Panc1 (cell line): ENCODE data around the gene DLL4. TPM values are rescaled to one million over a fixed set of nuclear protein-coding genes. Genes with fewer than 3 reads are reported as not detected.
"Not testable (repeated sequence)": the region's sequence is repeated elsewhere in the genome, so short reads cannot be mapped to it uniquely, and the experiment has no call there.

Experiments used
- ATAC-seq: fragments of 200-7000 bp; cut with Tn5 transposase; 2 replicates; pipeline ENCODE4 v1.9.1; 2020; ENCODE audit warnings: mild to moderate bottlenecking, moderate library complexity
- BruUV-seq: library from RNA; stranded (reverse); fragments of 400-500 nt; replicated peaks from 2 replicates; lab custom pipeline; 2021; lab: Mats Ljungman, UMichigan
- CTCF ChIA-PET: fragments of 300-600 bp; sonication (Branson Sonifier 250); formaldehyde crosslinking; loops from one replicate; lab custom pipeline; 2022; ENCODE audit warnings: antibody characterized with exemption; lab: Charles Lee
- POLR2A ChIA-PET: fragments of 300-600 bp; sonication (Branson Sonifier 250); formaldehyde crosslinking; loops from one replicate; lab custom pipeline; 2022; ENCODE audit warnings: antibody characterized with exemption; lab: Charles Lee
- DNase-seq: peaks from one replicate; pipeline ENCODE4 v3.0.0-alpha.2; 2010; ENCODE audit warnings: low read depth, low spot score
- H3K27ac ChIP-seq: 2 replicates; pipeline ENCODE4 v1.5.1; 2011; ENCODE audit warnings: mild to moderate bottlenecking, low read length, inconsistent platforms
- H3K27me3 ChIP-seq: fragments of 200-500 bp; sonication (Bioruptor generic); 2 replicates; pipeline ENCODE4 v1.6.0; 2014; ENCODE audit warnings: low read length, inconsistent platforms; ENCODE audit not compliant: control insufficient read depth, insufficient read depth
- H3K36me3 ChIP-seq: fragments of 200-500 bp; sonication (Bioruptor generic); 2 replicates; pipeline ENCODE4 v1.5.1; 2014; ENCODE audit warnings: inconsistent platforms, mild to moderate bottlenecking, low read length, moderate library complexity; ENCODE audit not compliant: control insufficient read depth, insufficient read depth
- H3K4me1 ChIP-seq: 2 replicates; pipeline ENCODE4 v1.5.1; 2011; ENCODE audit warnings: inconsistent platforms, mild to moderate bottlenecking, low read length, moderate library complexity; ENCODE audit not compliant: control insufficient read depth, insufficient read depth
- H3K4me3 ChIP-seq, 2 experiments: 2 replicates each; pipeline ENCODE4 v1.5.1; 2011 to 2012; ENCODE audit warnings: low read depth in 2 of 2, low read length in 2 of 2, mild to moderate bottlenecking in 2 of 2, inconsistent platforms in 1 of 2, moderate library complexity in 1 of 2
- H3K9me3 ChIP-seq: fragments of 200-500 bp; sonication (Bioruptor generic); 2 replicates; pipeline ENCODE4 v1.5.1; 2014; ENCODE audit warnings: low read depth, mild to moderate bottlenecking, inconsistent platforms, low read length, moderate library complexity; ENCODE audit not compliant: control insufficient read depth, insufficient read depth
- CTCF ChIP-seq: fragments of 450-650 bp; IDR thresholded peaks from 2 replicates; pipeline ENCODE4 v1.5.1; 2017; ENCODE audit warnings: mild to moderate bottlenecking
- POLR2AphosphoS5 ChIP-seq: IDR thresholded peaks from 2 replicates; pipeline ENCODE4 v1.6.1; 2012; ENCODE audit warnings: mild to moderate bottlenecking, low read depth, low read length, moderate library complexity
- REST ChIP-seq, 2 experiments: IDR thresholded peaks; 2 replicates each; pipeline ENCODE4 v1.6.1; 2011 to 2012; ENCODE audit warnings: low read depth in 2 of 2, control low read depth in 1 of 2, low read length in 1 of 2, mild to moderate bottlenecking in 1 of 2, moderate library complexity in 1 of 2; ENCODE audit not compliant: insufficient read depth in 1 of 2
- SIN3A ChIP-seq: IDR thresholded peaks from 2 replicates; pipeline ENCODE4 v1.6.1; 2012; ENCODE audit warnings: low read depth, mild to moderate bottlenecking, low read length, moderate library complexity, borderline replicate concordance; ENCODE audit not compliant: insufficient read depth
- TCF7L2 ChIP-seq: IDR thresholded peaks from 2 replicates; pipeline ENCODE4 v1.6.1; 2011; ENCODE audit warnings: mild to moderate bottlenecking, low read depth, low read length, inconsistent platforms
- in situ Hi-C: cut with HindIII; loops from 2 replicates; pipeline ENCODE4 v1.10.0; 2016; ENCODE audit warnings: low sequenced_read_pairs, low pct_unique_long_range_greater_than_20kb
- intact Hi-C: fragments of 100-400 bp; cut with micrococcal nuclease; formaldehyde crosslinking; loops from one replicate; pipeline ENCODE4 v1.10.0; 2022; ENCODE audit not compliant: unreplicated experiment
- total RNA-seq: library from RNA; stranded (reverse); gene quantifications from one replicate; pipeline ENCODE4 v1.2.1, GENCODE V29; 2021; ENCODE audit not compliant: unreplicated experiment

The DLL4 gene
- total RNA-seq, 1 experiment from 2014 or later = 0.31 TPM

- ATAC-seq (peak; percentile 97), DNase-seq (peak; percentile 92)
- ChIA-PET CTCF (interaction anchor here (0.6 kb wide), 1 partner anchor 36 kb away, joined by 3 read pairs; no protein-coding TSS in a partner anchor), POLR2A (interaction anchor here (0.6 to 0.7 kb wide), 3 partner anchors 12 to 76 kb away, joined by 3 to 10 read pairs (median 3); no protein-coding TSS in a partner anchor)
- peaks cover 2% of the 10 kb centered on the region; the same call in 1 of the 2 replicates for H3K36me3 ChIP-seq
- BruUV-seq = no TSS peak
- H3K27ac ChIP-seq = peak within 1 kb of the TSS; percentile 92
- intact Hi-C loops (no loop called here), in situ Hi-C loops (no loop called here)
- H3K9me3 ChIP-seq = no peaks in the 10 kb centered on the region
- TF ChIP-seq REST (IDR thresholded peaks at IDR 0.05; ENCODE audit: insufficient read depth in 1 of 2, low read depth in 2 of 2, low read length in 1 of 2) (peak in 1 of 2 experiments; percentile 45; a peak in 1 of 4 replicates), POLR2AphosphoS5 (peak; percentile 78), SIN3A (peak; percentile 88), CTCF (no peak), TCF7L2 (peak; percentile 56; the same call in 1 of the 2 replicates)
- peak within 1 kb of the TSS; percentile 87 to 98 for H3K4me3 ChIP-seq
- H3K27me3 ChIP-seq = no peaks in the 10 kb centered on the region
- peaks cover 10% of the 10 kb centered on the region for H3K4me1 ChIP-seq
These were observed 24.0 kb downstream of the DLL4 start, which contains the start of gene CHAC1 for GRCh38 chr15:40952901-40953712. Gene CHAC1 (plus strand): TSS chr15:40953471. CDS start chr15:40953584, 113 bp downstream.

- peaks cover 10% of the 10 kb centered on the region for H3K4me1 ChIP-seq
- no peak for DNase-seq
- H3K27me3 ChIP-seq = no peaks in the 10 kb centered on the region
- no TSS peak for BruUV-seq
- CTCF ChIA-PET = interaction anchor here (0.6 to 1.0 kb wide), 2 partner anchors 12 to 37 kb away, joined by 3 read pairs; no protein-coding TSS in a partner anchor
- in situ Hi-C loops (no loop called here), intact Hi-C loops (no loop called here)
- POLR2A ChIA-PET = interaction anchor here (0.6 kb wide), 1 partner anchor 75 kb away, joined by 3 read pairs; no protein-coding TSS in a partner anchor
- H3K9me3 ChIP-seq = no peaks in the 10 kb centered on the region
- peaks cover 2% of the 10 kb centered on the region; the same call in 1 of the 2 replicates for H3K36me3 ChIP-seq
- H3K4me3 ChIP-seq = peak overlapping the region; percentile 87 to 98
- 0 out of 2 replicates have a peak, but pooled peaks have one; percentile 25 for TF ChIP-seq SIN3A
- TF ChIP-seq CTCF = no peak
- TF ChIP-seq TCF7L2 = no peak
- peak overlapping the region; percentile 80 for H3K27ac ChIP-seq
- peak; percentile 4; the same call in 1 of the 2 replicates for ATAC-seq
These were observed 24.6 kb downstream of the DLL4 start for GRCh38 chr15:40953713-40954074.

GRCh38 chr15:40954158-40954848 is 25.2 kb downstream of the DLL4 start:
- TSS peak; percentile 85 for BruUV-seq
- DNase-seq = not testable (repeated sequence)

More at GRCh38 chr15:40954158-40954848, 25.2 kb downstream of the DLL4 start:
- in situ Hi-C loops, intact Hi-C loops, H3K4me1 ChIP-seq, H3K36me3 ChIP-seq, POLR2A ChIA-PET, H3K27me3 ChIP-seq, ATAC-seq, H3K9me3 ChIP-seq: not testable (repeated sequence)
- Histone ChIP-seq H3K27ac (peak overlapping the region; percentile 80), H3K4me3 (peak overlapping the region; percentile 87 to 98)
- CTCF ChIA-PET = interaction anchor here (1.0 kb wide), 1 partner anchor 13 kb away, joined by 3 read pairs; no protein-coding TSS in a partner anchor
